Activated CD4-positive, alpha-beta T cell treated with anti-CD3 and anti-CD28 coated beads for 36 hours (primary cell): ENCODE results near the gene OR4D2. TPM values are rescaled to one million over a fixed set of nuclear protein-coding genes. Genes with fewer than 3 reads are reported as not detected.
"Not testable (repeated sequence)": the region's sequence is repeated elsewhere in the genome, so short reads cannot be mapped to it uniquely, and the experiment has no call there.

Experiments
- ATAC-seq: fragments of 200-7000 bp; cut with Tn5 transposase; one replicate; pipeline ENCODE4 v1.10.0; 2021; ENCODE audit warnings: mild to moderate bottlenecking, moderate library complexity
- CTCF ChIA-PET: fragments of 350-600 bp; sonication (Branson Sonifier 250); formaldehyde crosslinking; loops from one replicate; lab custom pipeline; 2021; ENCODE audit warnings: antibody characterized with exemption; lab: Charles Lee
- POLR2A ChIA-PET: fragments of 350-600 bp; sonication (Branson Sonifier 250); formaldehyde crosslinking; loops from one replicate; lab custom pipeline; 2021; ENCODE audit warnings: antibody characterized with exemption, inconsistent platforms; lab: Charles Lee
- DNase-seq: peaks from one replicate; pipeline ENCODE4 v3.0.0-alpha.2; 2020
- H3K27ac Mint-ChIP-seq: one replicate; pipeline ENCODE4 v1.8.0; 2021; ENCODE audit warnings: mixed read lengths
- H3K27me3 Mint-ChIP-seq: one replicate; pipeline ENCODE4 v1.8.0; 2021; ENCODE audit warnings: mixed read lengths
- H3K36me3 Mint-ChIP-seq: one replicate; pipeline ENCODE4 v1.8.0; 2021; ENCODE audit warnings: low read depth, mixed read lengths
- H3K4me1 Mint-ChIP-seq: one replicate; pipeline ENCODE4 v1.8.0; 2021; ENCODE audit warnings: mixed read lengths
- H3K4me3 Mint-ChIP-seq: one replicate; pipeline ENCODE4 v1.8.0; 2021; ENCODE audit warnings: mild to moderate bottlenecking, moderate library complexity, mixed read lengths
- H3K9me3 Mint-ChIP-seq: one replicate; pipeline ENCODE4 v1.8.0; 2021; ENCODE audit warnings: low read depth, mixed read lengths
- intact Hi-C, 2 experiments: fragments of 100-400 bp; cut with DNase I in 1 of 2; cut with micrococcal nuclease in 1 of 2; formaldehyde crosslinking; loops; one replicate each; pipeline versions ENCODE4 v1.14.2 to v1.15.1; 2022 to 2024; cut with DNase I, micrococcal nuclease
- total RNA-seq, 2 experiments: library from RNA; stranded (reverse); gene quantifications; one replicate each; pipeline ENCODE4 v1.2.3, GENCODE V29; 2021

The OR4D2 gene
- total RNA-seq: not detected

DNA sequence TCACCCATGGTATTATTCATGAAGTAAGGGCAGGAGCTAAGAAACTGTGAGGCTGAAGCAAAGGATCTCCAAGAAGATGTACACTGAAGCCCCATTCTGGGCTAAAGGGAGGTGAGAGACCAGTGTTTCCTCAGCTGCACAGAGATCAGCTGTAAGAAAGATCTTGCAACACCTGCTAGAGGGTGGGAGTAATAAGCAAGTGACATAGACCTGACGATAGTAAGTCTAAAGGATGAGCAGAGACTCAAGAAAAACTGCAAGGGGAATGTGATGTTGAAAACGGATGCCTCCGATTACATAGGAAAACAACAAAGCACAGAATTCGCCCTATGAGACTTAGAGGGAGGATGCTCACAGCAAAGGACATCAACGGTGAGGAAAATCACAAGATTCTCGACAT, at the start of gene OR4D2:
Gene OR4D2, plus strand, starts transcription at position 301 of the 400 bp plus-strand sequence. CDS start 2,674 bp downstream, outside the sequence.
- ChIA-PET CTCF (no interaction called here), POLR2A (no interaction called here)
- no peak for ATAC-seq
- Mint-ChIP-seq H3K36me3 (no peaks in the 10 kb centered on the region), H3K4me1 (peaks cover 38% of the 10 kb centered on the region), H3K27me3 (no peaks in the 10 kb centered on the region), H3K27ac (no peak within 1 kb of the TSS), H3K9me3 (no peaks in the 10 kb centered on the region), H3K4me3 (no peak within 1 kb of the TSS)
- intact Hi-C loops: no loop called here
- DNase-seq: no peak

DNA sequence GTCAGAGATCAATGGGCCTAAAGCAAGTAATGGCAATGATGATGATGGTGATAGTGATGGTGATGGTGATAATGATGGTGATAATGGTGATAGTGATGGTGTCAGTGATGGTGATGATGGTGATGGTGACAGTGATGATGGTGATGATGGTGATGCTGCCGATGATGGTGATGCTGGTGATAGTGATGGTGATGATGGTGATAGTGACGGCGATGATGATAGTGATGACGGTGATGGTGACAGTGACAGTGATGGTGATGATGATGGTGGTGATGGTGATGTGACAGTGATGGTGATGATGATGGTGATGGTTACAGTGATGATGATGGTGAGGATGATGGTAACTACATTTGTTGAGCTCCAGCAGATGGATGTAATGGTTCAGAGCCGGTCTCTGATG, 49.4 kb upstream of the OR4D2 start:
- ChIA-PET CTCF (interaction anchor here (1.1 kb wide), 1 partner anchor 55 kb away, joined by 4 read pairs; no protein-coding TSS in a partner anchor), POLR2A (no interaction called here)
- intact Hi-C loops: no loop called here
- ATAC-seq: no peak
- peaks cover 8% of the 10 kb centered on the region for H3K27me3 Mint-ChIP-seq
- H3K4me3 Mint-ChIP-seq: no peak overlapping the region
- no peak for DNase-seq
- no peak overlapping the region for H3K27ac Mint-ChIP-seq
- H3K36me3 Mint-ChIP-seq: no peaks in the 10 kb centered on the region
- H3K9me3 Mint-ChIP-seq: no peaks in the 10 kb centered on the region
- H3K4me1 Mint-ChIP-seq: peaks cover 4% of the 10 kb centered on the region

DNA sequence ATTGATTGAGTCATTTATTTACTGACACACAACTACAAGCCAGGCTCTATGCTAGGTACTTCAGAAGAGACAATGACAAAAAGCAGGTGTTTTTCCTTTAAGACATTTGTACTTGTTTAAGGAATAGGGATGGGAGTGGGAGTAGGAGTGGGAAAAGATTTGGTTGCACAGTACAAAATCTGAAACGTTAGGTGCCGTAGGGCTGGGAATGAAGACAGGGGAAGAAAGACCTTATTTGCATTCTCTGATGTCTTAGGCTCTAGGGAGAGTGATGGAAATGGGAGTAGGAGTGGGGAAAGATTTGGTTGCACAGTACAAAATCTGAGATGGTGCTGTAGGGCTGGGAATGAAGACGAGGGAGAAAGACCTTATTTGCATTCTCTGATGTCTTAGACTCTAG, 47.3 kb upstream of the OR4D2 start:
- CTCF ChIA-PET: interaction anchor here (0.7 kb wide), 1 partner anchor 53 kb away, joined by 3 read pairs; no protein-coding TSS in a partner anchor

DNA sequence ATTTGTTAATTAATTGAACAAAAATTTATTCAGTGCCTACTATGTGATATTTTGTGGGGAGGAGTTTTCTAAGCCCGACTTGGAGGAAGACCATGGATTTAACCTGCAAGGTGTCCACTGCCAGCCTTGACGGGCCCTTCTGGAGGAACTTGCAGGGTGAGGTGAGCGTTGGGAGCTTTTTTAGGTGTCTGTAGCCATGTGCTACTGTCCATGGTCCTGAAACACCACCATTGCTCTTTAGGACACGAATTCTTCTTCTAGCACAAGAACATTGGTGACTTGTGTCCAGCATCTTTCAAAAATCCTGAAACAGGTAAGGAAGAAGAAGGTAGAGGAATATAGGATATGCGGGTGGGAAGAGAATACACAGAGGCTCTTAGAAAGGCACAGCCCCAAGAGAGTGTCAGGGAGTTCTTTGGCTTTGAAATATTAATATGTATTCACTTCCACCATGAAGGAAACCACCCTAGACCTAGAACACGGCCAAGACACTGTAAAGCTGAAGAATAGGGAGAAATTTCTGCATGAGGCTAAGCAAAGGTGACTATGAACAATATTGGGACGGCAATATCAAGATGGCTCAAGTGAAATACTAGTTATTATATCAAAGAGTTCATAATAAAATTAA, 46.5 kb upstream of the OR4D2 start:
- POLR2A ChIA-PET: no interaction called here
- Mint-ChIP-seq H3K4me1 (peaks cover 7% of the 10 kb centered on the region), H3K36me3 (no peaks in the 10 kb centered on the region)

More for the DNA sequence above, 47.3 kb upstream of the OR4D2 start:
- POLR2A ChIA-PET: no interaction called here
- no peaks in the 10 kb centered on the region for H3K9me3 Mint-ChIP-seq
- peaks cover 7% of the 10 kb centered on the region for H3K4me1 Mint-ChIP-seq
- ATAC-seq (no peak), DNase-seq (no peak)
- peaks cover 8% of the 10 kb centered on the region for H3K27me3 Mint-ChIP-seq
- intact Hi-C loops: no loop called here
- H3K27ac Mint-ChIP-seq: no peak overlapping the region
- H3K4me3 Mint-ChIP-seq: no peak overlapping the region
- no peaks in the 10 kb centered on the region for H3K36me3 Mint-ChIP-seq

DNA sequence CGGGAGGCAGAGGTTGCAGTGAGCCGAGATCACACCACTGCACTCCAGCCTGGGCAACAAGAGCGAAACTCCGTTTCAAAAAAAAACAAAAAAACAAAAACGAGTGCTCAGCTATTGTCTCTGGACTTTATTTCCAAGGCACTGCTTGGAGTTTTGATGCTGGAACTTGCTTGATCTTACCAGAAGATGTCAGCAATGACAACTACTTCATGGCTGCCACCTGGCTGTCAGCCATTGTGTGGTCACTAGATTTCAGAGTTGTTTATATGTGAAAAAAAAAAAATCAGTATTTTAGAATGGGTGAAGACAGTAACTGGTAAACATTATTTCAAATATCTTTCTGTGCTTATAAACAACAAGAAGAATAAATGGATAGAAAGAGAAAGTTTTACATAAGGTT, 44.9 kb upstream of the OR4D2 start:
- POLR2A ChIA-PET: interaction anchor here (0.6 kb wide), 1 partner anchor 168 kb away, joined by 3 read pairs; no protein-coding TSS in a partner anchor
- ATAC-seq (no peak), DNase-seq (peak; percentile 49)
- intact Hi-C loops: loop anchor here (1.0 to 5.0 kb wide), 2 partner anchors 50 to 325 kb away; no protein-coding TSS in a partner anchor
- CTCF ChIA-PET: interaction anchor here (0.6 to 3.2 kb wide), 6 partner anchors 14 to 1046 kb away, joined by 3 to 19 read pairs (median 4); no protein-coding TSS in a partner anchor
- H3K4me3 Mint-ChIP-seq: no peak overlapping the region
- no peak overlapping the region for H3K27ac Mint-ChIP-seq
- peaks cover 8% of the 10 kb centered on the region for H3K27me3 Mint-ChIP-seq
- no peaks in the 10 kb centered on the region for H3K36me3 Mint-ChIP-seq
- peaks cover 7% of the 10 kb centered on the region for H3K4me1 Mint-ChIP-seq
- no peaks in the 10 kb centered on the region for H3K9me3 Mint-ChIP-seq

More for the DNA sequence above, 46.5 kb upstream of the OR4D2 start:
- Mint-ChIP-seq H3K9me3 (no peaks in the 10 kb centered on the region), H3K4me3 (no peak overlapping the region), H3K27ac (no peak overlapping the region), H3K27me3 (peaks cover 8% of the 10 kb centered on the region)
- CTCF ChIA-PET: interaction anchor here (0.7 kb wide), 1 partner anchor 53 kb away, joined by 3 read pairs; no protein-coding TSS in a partner anchor
- intact Hi-C loops: loop anchor here in 1 of 2 experiments (5.0 kb wide), 1 partner anchor 327 kb away; no protein-coding TSS in a partner anchor
- ATAC-seq (no peak), DNase-seq (peak; percentile 60)

DNA sequence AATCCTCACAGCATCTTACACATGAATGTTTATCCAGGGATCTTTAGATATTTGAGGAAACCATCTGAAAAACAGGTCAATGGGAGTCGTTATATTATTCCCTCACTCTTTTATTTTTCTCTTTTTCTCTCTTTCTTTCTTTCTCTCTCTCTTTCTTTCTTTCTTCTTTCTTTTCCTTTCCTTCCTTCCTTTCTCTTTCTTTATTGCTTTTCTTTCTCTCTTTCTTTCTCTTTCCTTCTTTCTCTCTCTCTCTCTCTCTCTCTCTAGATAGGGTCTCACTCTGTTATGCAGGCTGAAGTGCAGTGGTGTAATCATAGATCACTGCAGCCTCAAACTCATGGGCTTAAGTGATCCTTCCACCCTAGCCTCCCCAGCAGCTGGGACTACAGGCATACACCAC, 38.9 kb upstream of the OR4D2 start:
- intact Hi-C loops: no loop called here
- ATAC-seq (no peak), DNase-seq (no peak)
- ChIA-PET POLR2A (no interaction called here), CTCF (no interaction called here)
- Mint-ChIP-seq H3K27ac (no peak overlapping the region), H3K36me3 (no peaks in the 10 kb centered on the region), H3K27me3 (peaks cover 4% of the 10 kb centered on the region), H3K4me3 (no peak overlapping the region), H3K4me1 (peaks cover 3% of the 10 kb centered on the region), H3K9me3 (no peaks in the 10 kb centered on the region)

DNA sequence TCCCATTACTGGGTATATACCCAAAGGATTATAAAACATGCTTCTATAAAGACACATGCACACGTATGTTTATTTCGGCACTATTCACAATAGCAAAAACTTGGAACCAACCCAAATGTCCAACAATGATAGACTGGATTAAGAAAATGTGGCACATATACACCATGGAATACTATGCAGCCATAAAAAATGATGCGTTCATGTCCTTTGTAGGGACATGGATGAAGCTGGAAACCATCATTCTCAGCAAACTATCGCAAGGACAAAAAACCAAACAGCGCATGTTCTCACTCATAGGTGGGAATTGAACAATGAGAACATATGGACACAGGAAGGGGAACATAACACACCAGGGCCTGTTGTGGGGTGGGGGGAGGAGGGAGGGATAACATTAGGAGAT, 34.1 kb upstream of the OR4D2 start:
- not testable (repeated sequence) for H3K4me1 Mint-ChIP-seq

DNA sequence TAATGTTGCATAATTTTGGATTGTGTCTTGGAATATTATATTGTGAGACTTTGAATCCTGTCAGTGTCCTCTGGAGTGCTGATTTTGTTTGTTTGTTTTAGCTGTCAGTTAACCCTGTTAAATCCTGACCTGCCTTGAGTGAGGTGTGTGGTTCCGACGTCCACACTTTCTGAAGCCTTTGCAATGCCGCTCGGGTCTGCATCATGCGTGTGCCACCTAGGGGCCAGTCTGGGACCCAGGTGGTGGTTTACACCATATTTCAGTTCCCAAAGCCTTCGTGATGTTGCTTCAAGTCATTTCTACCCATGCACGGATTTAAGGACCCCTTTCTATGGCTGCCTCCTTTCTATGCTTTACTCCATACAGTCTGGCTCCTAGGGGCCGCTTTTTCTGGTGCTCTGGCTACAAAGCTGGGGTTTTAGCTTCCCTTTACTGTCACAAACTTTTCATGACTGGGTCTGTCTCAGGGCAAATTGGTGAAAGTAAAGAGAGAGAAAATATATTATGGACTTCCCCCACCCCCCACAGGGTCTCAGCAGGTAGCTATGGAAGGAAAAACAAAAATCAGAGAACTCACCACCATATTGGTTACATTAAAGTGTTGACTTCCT, 30.0 kb upstream of the OR4D2 start:
- intact Hi-C loops: no loop called here
- no peaks in the 10 kb centered on the region for H3K27me3 Mint-ChIP-seq
- ChIA-PET CTCF (interaction anchor here (0.6 to 1.3 kb wide), 5 partner anchors 17 to 461 kb away, joined by 3 to 4 read pairs (median 3); no protein-coding TSS in a partner anchor), POLR2A (no interaction called here)
- H3K27ac Mint-ChIP-seq: no peak overlapping the region
- H3K9me3 Mint-ChIP-seq: peaks cover 6% of the 10 kb centered on the region
- DNase-seq (no peak), ATAC-seq (no peak)
- H3K36me3 Mint-ChIP-seq: no peaks in the 10 kb centered on the region
- H3K4me3 Mint-ChIP-seq: no peak overlapping the region
- H3K4me1 Mint-ChIP-seq: no peaks in the 10 kb centered on the region

More for the DNA sequence above, 34.1 kb upstream of the OR4D2 start:
- DNase-seq, H3K36me3 Mint-ChIP-seq, CTCF ChIA-PET, H3K27me3 Mint-ChIP-seq, ATAC-seq, intact Hi-C loops, H3K27ac Mint-ChIP-seq, H3K9me3 Mint-ChIP-seq, H3K4me3 Mint-ChIP-seq: not testable (repeated sequence)
- POLR2A ChIA-PET: interaction anchor here (0.6 kb wide), 1 partner anchor 14 kb away, joined by 4 read pairs; no protein-coding TSS in a partner anchor

DNA sequence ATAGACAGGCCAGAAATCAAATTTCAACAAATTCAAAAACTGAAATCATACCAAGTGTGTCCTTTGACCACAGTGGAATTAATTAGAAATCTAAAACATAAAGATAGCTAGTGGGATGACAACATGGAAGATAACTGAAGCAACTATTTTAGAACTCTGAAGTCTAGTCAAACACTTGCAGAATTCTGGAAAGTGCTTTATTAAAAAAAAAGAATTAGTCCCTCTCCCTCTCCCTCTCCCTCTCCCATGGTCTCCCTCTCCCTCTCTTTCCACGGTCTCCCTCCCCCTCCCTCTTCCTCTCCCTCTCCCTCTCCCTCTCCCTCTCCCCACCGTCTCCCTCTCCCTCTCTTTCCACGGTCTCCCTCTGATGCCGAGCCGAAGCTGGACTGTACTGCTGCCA, 25.3 kb upstream of the OR4D2 start:
- ChIA-PET POLR2A (no interaction called here), CTCF (interaction anchor here (0.8 to 1.6 kb wide), 2 partner anchors 9 to 30 kb away, joined by 3 read pairs; no protein-coding TSS in a partner anchor)
- Mint-ChIP-seq H3K36me3 (peaks cover 9% of the 10 kb centered on the region), H3K9me3 (peaks cover 24% of the 10 kb centered on the region), H3K4me3 (no peak overlapping the region), H3K4me1 (no peaks in the 10 kb centered on the region), H3K27ac (no peak overlapping the region), H3K27me3 (no peaks in the 10 kb centered on the region)
- no peak for ATAC-seq
- intact Hi-C loops: no loop called here
- no peak for DNase-seq

DNA sequence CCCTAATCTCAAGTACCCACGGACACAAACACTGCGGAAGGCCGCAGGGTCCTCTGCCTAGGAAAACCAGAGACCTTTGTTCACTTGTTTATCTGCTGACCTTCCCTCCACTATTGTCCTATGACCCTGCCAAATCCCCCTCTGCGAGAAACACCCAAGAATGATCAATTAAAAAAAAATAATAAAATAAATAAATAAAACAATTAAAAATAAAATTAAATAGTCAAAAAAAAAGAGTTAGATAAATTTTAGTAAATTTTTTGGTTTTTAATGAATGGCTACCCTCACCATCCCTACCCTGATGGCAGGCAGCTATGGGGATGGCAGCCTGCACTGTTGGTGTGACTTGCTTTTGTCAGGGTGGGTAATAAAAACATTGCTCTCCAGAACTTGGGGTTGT, 23.4 kb upstream of the OR4D2 start:
- POLR2A ChIA-PET, CTCF ChIA-PET, DNase-seq, H3K4me3 Mint-ChIP-seq, intact Hi-C loops, H3K36me3 Mint-ChIP-seq, H3K4me1 Mint-ChIP-seq, ATAC-seq, H3K27ac Mint-ChIP-seq, H3K27me3 Mint-ChIP-seq: not testable (repeated sequence)
- H3K9me3 Mint-ChIP-seq: peaks cover 25% of the 10 kb centered on the region

DNA sequence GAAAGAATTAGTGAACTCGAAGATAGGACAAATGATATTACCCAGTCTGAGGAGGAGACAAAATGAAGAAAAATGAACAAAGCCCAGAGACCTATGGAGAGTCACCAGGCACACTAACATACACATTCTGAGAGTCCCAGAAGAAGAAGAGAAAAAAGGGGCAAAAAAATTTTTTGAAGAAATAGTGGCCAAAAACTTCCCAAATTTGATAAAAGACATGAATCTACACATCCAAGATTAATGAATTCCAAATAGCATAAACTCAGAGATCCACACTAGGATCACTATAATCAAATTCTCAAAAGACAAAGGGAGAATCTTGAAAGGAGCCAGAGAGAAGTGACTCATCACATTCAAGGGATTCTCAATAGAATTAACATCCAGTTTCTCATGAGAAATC, 22.0 kb upstream of the OR4D2 start:
- H3K27me3 Mint-ChIP-seq: no peaks in the 10 kb centered on the region
- intact Hi-C loops: no loop called here
- H3K36me3 Mint-ChIP-seq: peaks cover 9% of the 10 kb centered on the region
- ChIA-PET CTCF (interaction anchor here (0.6 kb wide), 1 partner anchor 362 kb away, joined by 3 read pairs; no protein-coding TSS in a partner anchor), POLR2A (no interaction called here)
- no peaks in the 10 kb centered on the region for H3K4me1 Mint-ChIP-seq
- DNase-seq (no peak), ATAC-seq (no peak)
- H3K4me3 Mint-ChIP-seq: no peak overlapping the region
- peaks cover 25% of the 10 kb centered on the region for H3K9me3 Mint-ChIP-seq
- no peak overlapping the region for H3K27ac Mint-ChIP-seq
